Measurements from ENCODE around the gene PA2G4. TPM values are rescaled to one million over a fixed set of nuclear protein-coding genes. Genes with fewer than 3 reads are reported as not detected.

The PA2G4 gene
- total and polyA plus RNA-seq, 10 of the 15 experiments (the other 5 are each of a cell fraction or from before 2014, with no cell fraction given): 148 to 514 (median 406) TPM

DNA sequence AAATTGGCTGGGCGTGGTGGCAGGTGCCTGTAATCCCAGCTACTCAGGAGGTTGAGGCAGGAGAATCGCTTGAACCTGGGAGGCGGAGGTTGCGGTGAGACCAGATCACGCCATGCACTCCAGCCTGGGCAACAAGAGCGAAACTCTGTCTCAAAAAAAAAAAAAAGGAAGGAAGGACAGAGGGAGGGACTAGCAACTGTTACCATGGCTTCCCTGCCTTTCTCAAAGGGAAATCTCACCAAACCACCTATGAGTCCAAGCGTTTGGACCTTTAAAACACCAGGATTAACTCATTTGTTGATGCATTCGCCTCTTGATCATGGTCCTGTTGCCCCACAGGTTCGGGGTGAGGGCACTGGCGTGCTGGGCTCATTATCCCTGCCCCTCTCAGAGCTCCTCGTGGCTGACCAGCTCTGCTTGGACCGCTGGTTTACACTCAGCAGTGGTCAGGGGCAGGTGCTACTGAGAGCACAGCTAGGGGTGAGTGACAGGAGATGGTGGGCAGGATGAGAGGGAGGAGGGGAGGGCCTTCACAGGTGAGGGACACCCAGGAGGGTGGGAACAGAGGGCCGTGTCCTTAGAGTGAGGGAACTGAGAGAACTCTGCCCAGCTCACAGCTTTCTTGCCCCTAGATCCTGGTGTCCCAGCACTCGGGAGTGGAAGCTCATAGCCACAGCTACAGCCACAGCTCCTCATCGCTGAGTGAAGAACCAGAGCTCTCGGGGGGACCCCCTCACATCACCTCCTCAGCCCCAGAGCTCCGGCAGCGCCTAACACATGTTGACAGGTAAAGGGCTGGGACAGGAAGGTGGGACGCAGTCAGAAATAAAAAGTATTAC is 37.8 kb downstream of the PA2G4 start:
- BruUV-seq (replicated peaks): no TSS peak
- WGBS (ENCODE audit: insufficient coverage, insufficient replicate concordance, low lambda C conversion rate, missing lambda C conversion rate): 77% methylated on average over 19 of the region's 19 CpGs
- no peak for ATAC-seq
- no peaks in the 10 kb centered on the region for H3K27me3 ChIP-seq (replicated peaks in 1 of 2; ENCODE audit: control insufficient read depth in 2 of 2, insufficient read depth in 2 of 2, low read length in 1 of 2)
- no peak for FAIRE-seq
- no peaks in the 10 kb centered on the region for H3K9me3 ChIP-seq (replicated peaks; ENCODE audit: control insufficient read depth, insufficient read depth, low read length)
- H3K79me2 ChIP-seq (ENCODE audit: control insufficient read depth, insufficient read depth, low read length): no peaks in the 10 kb centered on the region
- intact Hi-C loops (cut with micrococcal nuclease; ENCODE audit: unreplicated experiment) (no loop called here), in situ Hi-C loops (cut with MboI) (no loop called here)
- H3K9ac ChIP-seq (ENCODE audit: control insufficient read depth, insufficient read depth, low read length): no peak overlapping the region
- CTCF ChIA-PET: interaction anchor here (1.1 to 2.0 kb wide), 3 partner anchors 14 to 50 kb away, joined by 3 to 4 read pairs (median 3); partner anchors contain the start of genes ESYT1 and SMARCC2
- no peak overlapping the region for H3K4me2 ChIP-seq (ENCODE audit: control insufficient read depth, insufficient read depth)
- peaks cover 19 to 24% of the 10 kb centered on the region in 2 experiments for H3K36me3 ChIP-seq (ENCODE audit: control insufficient read depth in 2 of 2, insufficient read depth in 2 of 2, low read length in 1 of 2)
- POLR2A ChIA-PET: interaction anchor here (1.0 to 2.2 kb wide), 5 partner anchors 8 to 47 kb away, joined by 3 to 6 read pairs (median 4); partner anchors contain the start of genes ESYT1 and SMARCC2
- H2AFZ ChIP-seq (ENCODE audit: control insufficient read depth, low read depth, low read length): no peak overlapping the region
- no peak for DNase-seq (ENCODE audit: low read depth, low spot score)
- SMC1A ChIA-PET (ENCODE audit: uncharacterized antibody, unreplicated experiment): interaction anchor here (0.6 to 1.3 kb wide), 3 partner anchors 12 to 201 kb away, joined by 3 read pairs; no protein-coding TSS in a partner anchor
- H4K20me1 ChIP-seq (ENCODE audit: control insufficient read depth, insufficient read depth): no peaks in the 10 kb centered on the region
- H3K4me3 ChIP-seq: no peak overlapping the region
- TF ChIP-seq ZNF24 (IDR thresholded peaks at IDR 0.05) (no peak), TAF1 (IDR thresholded peaks at IDR 0.05; ENCODE audit: borderline replicate concordance, low read depth, low read length) (no peak), HCFC1 (IDR thresholded peaks at IDR 0.05; ENCODE audit: low read length) (no peak)
- no peaks in the 10 kb centered on the region for H3K4me1 ChIP-seq (ENCODE audit: control insufficient read depth, insufficient read depth, low read length)
- no peak overlapping the region for H3K27ac ChIP-seq (ENCODE audit: control insufficient read depth, insufficient read depth)
- RAD21 ChIA-PET (ENCODE audit: unreplicated experiment): no interaction called here

DNA sequence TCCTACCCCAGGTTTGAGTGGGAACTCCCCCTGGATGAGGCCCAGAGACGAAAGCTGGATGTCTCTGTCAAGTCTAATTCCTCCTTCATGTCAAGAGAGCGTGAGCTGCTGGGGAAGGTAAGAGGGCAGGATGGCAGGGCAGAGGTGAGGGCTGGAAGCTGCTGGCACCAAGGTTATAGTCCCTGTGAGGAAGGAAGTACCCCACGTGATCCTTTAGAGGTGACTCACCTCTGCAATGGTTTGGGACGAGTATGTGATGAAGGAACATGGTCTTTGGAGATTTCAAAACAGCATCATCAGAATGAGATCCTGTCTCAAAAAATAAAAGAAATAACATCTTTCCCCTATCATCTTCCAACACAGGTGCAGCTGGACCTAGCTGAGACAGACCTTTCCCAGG is 38.9 kb downstream of the PA2G4 start:
- intact Hi-C loops (cut with micrococcal nuclease; ENCODE audit: unreplicated experiment) (no loop called here), in situ Hi-C loops (cut with MboI) (no loop called here)
- FAIRE-seq (no peak), ATAC-seq (no peak), DNase-seq (ENCODE audit: low read depth, low spot score) (no peak)
- Histone ChIP-seq H3K36me3 (ENCODE audit: control insufficient read depth in 2 of 2, insufficient read depth in 2 of 2, low read length in 1 of 2) (peaks cover 13 to 16% of the 10 kb centered on the region in 2 experiments), H3K27ac (ENCODE audit: control insufficient read depth, insufficient read depth) (no peak overlapping the region), H4K20me1 (ENCODE audit: control insufficient read depth, insufficient read depth) (no peaks in the 10 kb centered on the region), H3K4me1 (ENCODE audit: control insufficient read depth, insufficient read depth, low read length) (no peaks in the 10 kb centered on the region), H3K9ac (ENCODE audit: control insufficient read depth, insufficient read depth, low read length) (no peak overlapping the region), H3K79me2 (ENCODE audit: control insufficient read depth, insufficient read depth, low read length) (no peaks in the 10 kb centered on the region), H3K4me3 (no peak overlapping the region), H3K9me3 (replicated peaks; ENCODE audit: control insufficient read depth, insufficient read depth, low read length) (no peaks in the 10 kb centered on the region), H3K27me3 (replicated peaks in 1 of 2; ENCODE audit: control insufficient read depth in 2 of 2, insufficient read depth in 2 of 2, low read length in 1 of 2) (no peaks in the 10 kb centered on the region), H3K4me2 (ENCODE audit: control insufficient read depth, insufficient read depth) (no peak overlapping the region), H2AFZ (ENCODE audit: control insufficient read depth, low read depth, low read length) (no peak overlapping the region)
- no TSS peak for BruUV-seq (replicated peaks)
- POLR2A ChIA-PET: interaction anchor here (1.2 to 2.2 kb wide), 3 partner anchors 10 to 23 kb away, joined by 3 to 6 read pairs (median 4); partner anchors contain the start of gene ESYT1
- no peak for TF ChIP-seq RFX5 (IDR thresholded peaks at IDR 0.05; ENCODE audit: low read depth, low read length)
- no peak for TF ChIP-seq TCF7 (IDR thresholded peaks at IDR 0.05; ENCODE audit: borderline replicate concordance)
- TF ChIP-seq POLR2AphosphoS5 (IDR thresholded peaks at IDR 0.05; ENCODE audit: low read length): no peak
- no peak for TF ChIP-seq TCF3 (IDR thresholded peaks at IDR 0.05; ENCODE audit: borderline replicate concordance, insufficient read depth, low read depth, low read length)
- TF ChIP-seq, protein P1, sequence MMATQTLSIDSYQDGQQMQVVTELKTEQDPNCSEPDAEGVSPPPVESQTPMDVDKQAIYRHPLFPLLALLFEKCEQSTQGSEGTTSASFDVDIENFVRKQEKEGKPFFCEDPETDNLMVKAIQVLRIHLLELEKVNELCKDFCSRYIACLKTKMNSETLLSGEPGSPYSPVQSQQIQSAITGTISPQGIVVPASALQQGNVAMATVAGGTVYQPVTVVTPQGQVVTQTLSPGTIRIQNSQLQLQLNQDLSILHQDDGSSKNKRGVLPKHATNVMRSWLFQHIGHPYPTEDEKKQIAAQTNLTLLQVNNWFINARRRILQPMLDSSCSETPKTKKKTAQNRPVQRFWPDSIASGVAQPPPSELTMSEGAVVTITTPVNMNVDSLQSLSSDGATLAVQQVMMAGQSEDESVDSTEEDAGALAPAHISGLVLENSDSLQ (IDR thresholded peaks at IDR 0.05): no peak
- WGBS (ENCODE audit: insufficient coverage, insufficient replicate concordance, low lambda C conversion rate, missing lambda C conversion rate): 50% methylated on average over 4 of the region's 4 CpGs
- SMC1A ChIA-PET (ENCODE audit: uncharacterized antibody, unreplicated experiment): interaction anchor here (0.8 to 1.2 kb wide), 2 partner anchors 9 to 14 kb away, joined by 3 read pairs; partner anchors contain the start of gene MYL6B
- RAD21 ChIA-PET (ENCODE audit: unreplicated experiment): no interaction called here
- CTCF ChIA-PET: interaction anchor here (1.0 to 1.2 kb wide), 4 partner anchors 14 to 115 kb away, joined by 3 to 4 read pairs (median 3); partner anchors contain the start of genes ANKRD52 and ESYT1
